ENCODE data around the gene IFI27L1.

IFI27L1 gene

DNA sequence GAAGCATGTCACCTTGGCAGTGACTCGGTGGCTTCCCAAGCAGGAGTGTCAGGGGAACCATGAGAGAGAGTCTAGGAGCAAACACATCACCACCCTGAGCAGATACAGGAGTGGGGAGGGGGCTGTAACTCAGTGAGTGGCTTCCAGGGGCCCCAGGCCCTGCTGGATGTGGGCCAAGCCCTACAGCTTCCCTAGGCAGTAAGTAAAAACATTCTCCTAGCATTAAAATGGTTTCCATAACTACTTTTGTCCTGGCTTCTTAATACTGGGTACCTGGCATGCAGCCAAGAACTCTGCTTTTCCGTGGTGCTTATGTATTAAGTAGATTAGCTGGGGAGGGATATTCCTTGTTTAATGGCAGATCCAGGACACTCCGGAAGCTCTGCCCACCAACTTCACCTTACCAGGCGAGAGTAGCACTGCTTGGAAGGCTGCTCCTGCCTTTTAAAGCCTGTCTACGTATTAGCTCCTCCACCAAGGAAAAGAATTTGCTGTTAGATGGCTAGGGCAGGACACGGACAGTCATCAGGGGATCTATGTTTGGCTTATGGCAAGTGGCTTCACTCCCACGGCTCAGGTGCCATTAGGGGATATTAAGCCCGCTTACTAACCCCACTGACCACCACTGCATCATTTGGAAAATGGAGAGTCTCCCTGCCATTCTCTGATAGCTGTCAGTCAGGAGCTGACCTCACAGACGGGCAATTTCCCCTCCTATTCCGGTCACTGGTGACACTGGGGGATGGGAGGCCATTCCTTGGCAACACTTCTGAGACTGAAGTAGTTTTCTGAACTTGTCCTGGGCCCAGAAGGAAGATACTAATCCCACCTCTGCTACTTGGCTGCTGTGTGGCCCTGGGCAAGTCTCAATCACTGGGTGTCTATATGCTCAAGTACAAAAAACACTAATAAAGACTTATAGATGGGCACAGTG, 32.2 kb upstream of the IFI27L1 start:
- no peak overlapping the region for H3K4me3 ChIP-seq (ENCODE audit: low read depth, low read length)
- in situ Hi-C loops (cut with HindIII; ENCODE audit: low sequenced_read_pairs) = no loop called here
- TF ChIP-seq, protein P1, sequence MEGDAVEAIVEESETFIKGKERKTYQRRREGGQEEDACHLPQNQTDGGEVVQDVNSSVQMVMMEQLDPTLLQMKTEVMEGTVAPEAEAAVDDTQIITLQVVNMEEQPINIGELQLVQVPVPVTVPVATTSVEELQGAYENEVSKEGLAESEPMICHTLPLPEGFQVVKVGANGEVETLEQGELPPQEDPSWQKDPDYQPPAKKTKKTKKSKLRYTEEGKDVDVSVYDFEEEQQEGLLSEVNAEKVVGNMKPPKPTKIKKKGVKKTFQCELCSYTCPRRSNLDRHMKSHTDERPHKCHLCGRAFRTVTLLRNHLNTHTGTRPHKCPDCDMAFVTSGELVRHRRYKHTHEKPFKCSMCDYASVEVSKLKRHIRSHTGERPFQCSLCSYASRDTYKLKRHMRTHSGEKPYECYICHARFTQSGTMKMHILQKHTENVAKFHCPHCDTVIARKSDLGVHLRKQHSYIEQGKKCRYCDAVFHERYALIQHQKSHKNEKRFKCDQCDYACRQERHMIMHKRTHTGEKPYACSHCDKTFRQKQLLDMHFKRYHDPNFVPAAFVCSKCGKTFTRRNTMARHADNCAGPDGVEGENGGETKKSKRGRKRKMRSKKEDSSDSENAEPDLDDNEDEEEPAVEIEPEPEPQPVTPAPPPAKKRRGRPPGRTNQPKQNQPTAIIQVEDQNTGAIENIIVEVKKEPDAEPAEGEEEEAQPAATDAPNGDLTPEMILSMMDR (IDR thresholded peaks at IDR 0.05; ENCODE audit: low read depth, low read length, missing control alignments) = no peak
- no peak for DNase-seq (ENCODE audit: low read depth)

DNA sequence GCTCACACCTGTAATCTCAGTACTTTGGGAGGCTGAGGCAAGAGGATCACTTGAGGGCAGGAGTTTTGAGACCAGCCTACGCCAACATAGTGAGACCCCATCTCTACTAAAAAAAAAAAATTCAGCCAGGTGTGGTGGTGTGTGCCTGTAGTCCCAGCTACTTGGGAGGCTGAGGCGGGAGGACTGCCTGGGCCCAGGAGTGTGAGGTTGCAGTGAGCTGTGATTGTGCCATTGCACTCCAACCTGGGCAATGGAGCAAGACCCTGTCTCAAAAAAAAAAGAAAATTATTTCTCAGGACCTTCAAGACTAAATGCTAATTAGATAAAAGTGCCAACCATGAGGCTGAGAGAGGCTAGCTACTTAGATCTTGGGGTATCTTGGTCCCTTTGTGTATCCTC, 31.5 kb upstream of the IFI27L1 start:
- no peak overlapping the region for H3K4me3 ChIP-seq (ENCODE audit: low read depth, low read length)
- TF ChIP-seq, protein P1 (IDR thresholded peaks at IDR 0.05; ENCODE audit: low read depth, low read length, missing control alignments) = no peak
- in situ Hi-C loops (cut with HindIII; ENCODE audit: low sequenced_read_pairs) = no loop called here
- DNase-seq (ENCODE audit: low read depth) = no peak

DNA sequence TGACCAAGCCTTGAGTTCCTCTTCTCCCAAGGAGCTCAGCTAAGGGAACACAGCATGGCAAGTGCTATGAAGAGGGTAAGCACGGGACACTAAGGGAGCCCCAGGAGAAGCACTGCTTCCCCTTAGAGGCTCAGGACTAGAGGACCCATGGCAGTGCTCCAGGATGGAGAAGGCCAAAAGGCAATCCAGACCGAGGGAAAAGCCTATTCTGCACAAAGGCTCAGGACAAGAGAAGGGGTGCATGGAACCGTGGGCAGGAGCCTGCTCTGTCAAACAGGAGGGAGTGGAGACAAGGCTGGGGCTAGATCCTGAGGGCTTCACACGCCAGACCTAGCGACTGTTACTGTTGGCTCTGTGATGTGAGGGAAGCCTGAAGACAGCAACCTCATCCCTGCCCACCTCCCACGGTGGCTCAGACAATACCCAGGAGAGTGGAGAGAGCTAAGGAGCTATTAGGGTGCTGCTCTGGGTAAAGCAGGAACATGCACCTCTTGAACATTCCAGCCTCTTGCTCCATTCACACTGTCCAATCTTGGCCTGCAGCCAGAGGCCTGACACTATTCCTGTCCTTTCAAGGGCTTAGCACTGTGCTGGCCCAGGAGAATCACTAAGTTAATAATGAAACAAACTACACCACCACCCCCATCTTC, 30.8 kb upstream of the IFI27L1 start:
- H3K4me3 ChIP-seq (ENCODE audit: low read depth, low read length) = no peak overlapping the region
- DNase-seq (ENCODE audit: low read depth) = no peak
- in situ Hi-C loops (cut with HindIII; ENCODE audit: low sequenced_read_pairs) = no loop called here
- TF ChIP-seq, protein P1 (IDR thresholded peaks at IDR 0.05; ENCODE audit: low read depth, low read length, missing control alignments) = no peak

DNA sequence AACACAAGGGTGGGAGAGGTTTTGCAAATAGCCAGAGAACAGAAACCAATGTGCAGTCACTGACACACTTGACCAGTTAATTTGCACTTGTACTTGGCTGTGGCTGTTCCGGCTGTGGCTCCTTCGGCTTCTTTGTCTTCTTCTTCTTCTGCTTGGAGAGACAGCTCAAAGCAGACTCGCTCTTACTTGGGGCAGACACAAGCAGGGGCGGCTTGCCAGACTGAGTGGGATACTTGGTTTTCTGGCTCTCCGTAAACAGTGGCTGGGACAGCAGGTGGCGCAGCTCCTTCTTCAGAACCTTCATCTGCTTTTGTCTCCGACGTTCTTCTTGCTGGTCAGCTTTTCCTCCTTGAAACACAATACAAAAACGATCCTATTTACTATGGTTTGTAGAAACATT, 30.0 kb upstream of the IFI27L1 start:
- TF ChIP-seq, protein P1 (IDR thresholded peaks at IDR 0.05; ENCODE audit: low read depth, low read length, missing control alignments) = peak; percentile 65
- no peak overlapping the region for H3K4me3 ChIP-seq (ENCODE audit: low read depth, low read length)
- in situ Hi-C loops (cut with HindIII; ENCODE audit: low sequenced_read_pairs) = no loop called here
- DNase-seq (ENCODE audit: low read depth) = peak; percentile 64

DNA sequence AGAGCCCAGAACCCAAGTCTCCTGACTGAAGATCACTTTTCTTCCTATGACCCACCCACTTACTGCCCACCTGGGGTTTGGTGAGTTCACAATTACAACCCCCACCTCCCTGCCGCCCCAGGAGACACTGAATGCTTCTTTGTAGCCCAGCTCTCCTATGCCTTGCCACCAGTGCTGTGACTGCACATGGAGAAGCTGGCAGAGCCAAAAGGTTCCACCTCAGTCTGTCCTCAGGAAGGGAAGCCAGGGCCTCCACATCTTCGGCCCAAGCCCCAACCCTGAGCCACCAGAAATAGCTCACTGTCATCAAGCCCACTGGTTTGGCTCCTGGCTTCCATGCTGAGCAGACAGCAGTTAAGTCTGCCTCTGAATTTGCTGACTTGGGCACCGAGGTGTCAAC, 29.3 kb upstream of the IFI27L1 start:
- no peak for DNase-seq (ENCODE audit: low read depth)
- in situ Hi-C loops (cut with HindIII; ENCODE audit: low sequenced_read_pairs) = no loop called here
- TF ChIP-seq, protein P1 (IDR thresholded peaks at IDR 0.05; ENCODE audit: low read depth, low read length, missing control alignments) = no peak
- H3K4me3 ChIP-seq (ENCODE audit: low read depth, low read length) = no peak overlapping the region

DNA sequence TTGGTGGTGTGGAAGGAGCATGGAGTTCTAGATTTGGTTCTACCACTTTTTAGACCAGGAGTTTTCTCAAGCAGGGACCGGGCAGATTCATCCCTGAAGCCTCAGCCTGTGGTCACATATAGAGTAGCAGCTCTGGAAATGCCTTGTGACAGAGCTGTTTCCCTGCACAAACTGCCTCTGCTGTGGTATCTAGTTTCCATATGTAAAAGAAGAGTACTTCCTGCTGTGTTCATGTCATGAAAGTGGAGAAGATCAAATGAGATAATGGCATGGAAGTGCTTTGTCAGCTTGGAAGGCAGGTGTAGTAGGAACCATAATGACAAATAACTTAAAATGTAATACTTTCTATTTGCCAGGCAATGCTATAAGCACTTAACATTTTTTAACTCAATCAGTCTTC, 28.9 kb upstream of the IFI27L1 start:
- H3K4me3 ChIP-seq (ENCODE audit: low read depth, low read length) = no peak overlapping the region
- no peak for DNase-seq (ENCODE audit: low read depth)
- in situ Hi-C loops (cut with HindIII; ENCODE audit: low sequenced_read_pairs) = no loop called here
- TF ChIP-seq, protein P1 (IDR thresholded peaks at IDR 0.05; ENCODE audit: low read depth, low read length, missing control alignments) = no peak

All from astrocyte of the cerebellum (primary cell).